ENCODE results near the gene FXYD3. TPM values are rescaled to one million over a fixed set of nuclear protein-coding genes. Genes with fewer than 3 reads are reported as not detected.

FXYD3 gene
- total and polyA plus RNA-seq, 2 of the 13 experiments (the other 11 are each of a cell fraction or from before 2014, with no cell fraction given), result 4.9 TPM; not detected in 1

GRCh38 chr19:35117799-35118198, 2.2 kb downstream of the FXYD3 start:
- no peak for DNase-seq (ENCODE audit: low spot score)
- no peak for ATAC-seq
- no peak overlapping the region for H3K27ac ChIP-seq (ENCODE audit: extremely low read length, insufficient read depth, low read length)
- H3K9ac ChIP-seq (ENCODE audit: insufficient read depth, low read depth, low read length), result no peak overlapping the region
- H3K36me3 ChIP-seq (replicated peaks in 1 of 2; ENCODE audit: control insufficient read depth in 1 of 2, insufficient read depth in 2 of 2, low read length in 2 of 2), result no peaks in the 10 kb centered on the region
- no TSS peak for BruUV-seq (replicated peaks)
- H3K79me2 ChIP-seq (ENCODE audit: insufficient read depth, low read length), result no peaks in the 10 kb centered on the region
- ChIA-PET POLR2A (no interaction called here), CTCF (ENCODE audit: low intra/inter-chr PET ratio, low total read pairs) (no interaction called here)
- intact Hi-C loops (cut with micrococcal nuclease; ENCODE audit: unreplicated experiment), result no loop called here
- H3K4me3 ChIP-seq (replicated peaks in 1 of 3; ENCODE audit: insufficient read depth in 1 of 3, low read depth in 2 of 3, low read length in 3 of 3), result no peak overlapping the region
- H2AFZ ChIP-seq (ENCODE audit: low read length), result no peak overlapping the region
- H4K20me1 ChIP-seq (ENCODE audit: insufficient read depth, low read length), result no peaks in the 10 kb centered on the region
- in situ Hi-C loops (cut with HindIII; ENCODE audit: extremely low pct_ligation_motif_present, low pct_unique_long_range_greater_than_20kb), result no loop called here
- H3K9me3 ChIP-seq (ENCODE audit: low read length), result no peaks in the 10 kb centered on the region
- 0 out of 5 replicates have a peak, but pooled peaks cover 0 to 6% of the 10 kb centered on the region in 2 experiments for H3K27me3 ChIP-seq (ENCODE audit: control insufficient read depth in 1 of 2, insufficient read depth in 2 of 2, low read length in 2 of 2)
- no peak for FAIRE-seq
- TF ChIP-seq ZNF768 (CRISPR knock-in tag; IDR thresholded peaks at IDR 0.05), result no peak
- TF ChIP-seq EP300 (IDR thresholded peaks at IDR 0.05; ENCODE audit: low read depth in 2 of 2, low read length in 2 of 2), result no peak
- TF ChIP-seq EP300 (CRISPR knock-in tag; IDR thresholded peaks at IDR 0.05; ENCODE audit: borderline replicate concordance), result no peak
- no peak for TF ChIP-seq ZBTB42 (CRISPR knock-in tag; IDR thresholded peaks at IDR 0.05)
- no peak for TF ChIP-seq HDAC1 (CRISPR knock-in tag; IDR thresholded peaks at IDR 0.05)
- no peak for TF ChIP-seq ZSCAN9 (CRISPR knock-in tag; IDR thresholded peaks at IDR 0.05; ENCODE audit: borderline replicate concordance)
- TF ChIP-seq ZMYM3 (CRISPR knock-in tag; IDR thresholded peaks at IDR 0.05), result no peak
- TF ChIP-seq TCF7 (IDR thresholded peaks at IDR 0.05; ENCODE audit: low read depth), result no peak
- no peak for TF ChIP-seq HOMEZ (CRISPR knock-in tag; IDR thresholded peaks at IDR 0.05; ENCODE audit: low read depth)
- TF ChIP-seq CENPT (CRISPR knock-in tag; IDR thresholded peaks at IDR 0.05; ENCODE audit: low read depth), result no peak
- no peak for TF ChIP-seq ZFP37 (CRISPR knock-in tag; IDR thresholded peaks at IDR 0.05; ENCODE audit: borderline replicate concordance)
- TF ChIP-seq ZNF317 (CRISPR knock-in tag; IDR thresholded peaks at IDR 0.05), result no peak
- TF ChIP-seq ZNF18 (CRISPR knock-in tag; IDR thresholded peaks at IDR 0.05; ENCODE audit: insufficient replicate concordance), result no peak
- TF ChIP-seq ZNF782 (CRISPR knock-in tag; IDR thresholded peaks at IDR 0.05; ENCODE audit: borderline replicate concordance), result no peak
- H3K4me1 ChIP-seq (ENCODE audit: insufficient read depth, low read length), result peaks cover 99% of the 10 kb centered on the region
- 78% methylated on average over 11 of the region's 11 CpGs for whole genome bisulfite sequencing (ENCODE audit: low lambda C conversion rate)
- H3K4me2 ChIP-seq (ENCODE audit: low read depth, low read length), result no peak overlapping the region
